HepG2 (cell line): ENCODE measurements around the gene FAM219B. TPM values are rescaled to one million over a fixed set of nuclear protein-coding genes. Genes with fewer than 3 reads are reported as not detected.

Experiments used
- ATRX ChIP-seq: sonication (generic); formaldehyde crosslinking; IDR thresholded peaks from 2 replicates; pipeline ENCODE4 v1.4.0; 2020; ENCODE audit warnings: missing genetic modification reagents, borderline replicate concordance
- FOXC1 ChIP-seq: sonication (generic); formaldehyde crosslinking; IDR thresholded peaks from 2 replicates; pipeline ENCODE4 v1.8.0; 2022; ENCODE audit warnings: mild to moderate bottlenecking, missing genetic modification reagents, borderline replicate concordance
- FOXO1 ChIP-seq: sonication (generic); formaldehyde crosslinking; IDR thresholded peaks from 2 replicates; pipeline ENCODE4 v1.4.0; 2020; ENCODE audit warnings: missing genetic modification reagents
- JUN ChIP-seq: sonication (generic); formaldehyde crosslinking; IDR thresholded peaks from 2 replicates; pipeline ENCODE4 v1.4.0; 2020; ENCODE audit warnings: mild to moderate bottlenecking, missing genetic modification reagents
- KDM6A ChIP-seq: IDR thresholded peaks from 2 replicates; pipeline ENCODE4 v1.6.1; 2016; ENCODE audit warnings: low read depth
- NKX3-1 ChIP-seq: sonication (generic); formaldehyde crosslinking; IDR thresholded peaks from 2 replicates; pipeline ENCODE4 v1.5.0; 2020; ENCODE audit warnings: missing genetic modification reagents
- RAD21 ChIP-seq: fragments of 450-650 bp; formaldehyde crosslinking; IDR thresholded peaks from 2 replicates; pipeline ENCODE4 v1.5.0; 2020; ENCODE audit warnings: mild to moderate bottlenecking
- ZNF383 ChIP-seq: sonication (generic); formaldehyde crosslinking; IDR thresholded peaks from 2 replicates; pipeline ENCODE4 v1.4.0; 2020; ENCODE audit warnings: missing genetic modification reagents, mild to moderate bottlenecking, borderline replicate concordance
- ZNF747 ChIP-seq: sonication (generic); formaldehyde crosslinking; IDR thresholded peaks from 2 replicates; pipeline ENCODE4 v1.8.1; 2023; ENCODE audit warnings: missing genetic modification reagents, mild to moderate bottlenecking, borderline replicate concordance
- ZNF883 ChIP-seq: sonication (generic); formaldehyde crosslinking; IDR thresholded peaks from 2 replicates; pipeline ENCODE4 v1.5.1; 2020; ENCODE audit warnings: mild to moderate bottlenecking, missing genetic modification reagents; ENCODE audit errors: not compliant biosample characterization
- ZZZ3 ChIP-seq: sonication (generic); formaldehyde crosslinking; IDR thresholded peaks from 2 replicates; pipeline ENCODE4 v1.4.0; 2020; ENCODE audit warnings: missing genetic modification reagents, mild to moderate bottlenecking, borderline replicate concordance
- polyA plus RNA-seq, 8 experiments: library from polyadenylated mRNA; depleted of rRNA in 3 of 8; stranded (reverse) in 7 of 8; unstranded in 1 of 8; fragments of >200 nt; fragmentation: Illumina TruSeq in 4 of 8; extraction: Trizol in 4 of 8; gene quantifications; 2 replicates each; pipeline versions ENCODE4 v1.2.1 to v1.2.3, GENCODE V29; 2011 to 2016; ENCODE audit warnings: low read depth in 4 of 8, missing spikeins in 1 of 8, mixed read lengths in 1 of 8; ENCODE audit not compliant: insufficient read depth in 1 of 8
- total RNA-seq, 5 experiments: library from RNA; depleted of rRNA; stranded (reverse); fragments of >200 nt; fragmentation: Illumina TruSeq; extraction: Trizol; gene quantifications; 2 replicates each; pipeline ENCODE4 v1.2.3, GENCODE V29; 2016; ENCODE audit warnings: low read depth in 1 of 5
- TF ChIP-seq, protein P1 (sequence below): sonication (generic); formaldehyde crosslinking; IDR thresholded peaks from 2 replicates; pipeline ENCODE4 v1.4.0; 2020; ENCODE audit warnings: mild to moderate bottlenecking, missing genetic modification reagents
- TF ChIP-seq, protein P2 (sequence below): sonication (generic); formaldehyde crosslinking; IDR thresholded peaks from 2 replicates; pipeline ENCODE4 v1.5.0; 2020; ENCODE audit warnings: mild to moderate bottlenecking, missing genetic modification reagents, borderline replicate concordance
- TF ChIP-seq, protein P3 (sequence below): sonication (generic); formaldehyde crosslinking; IDR thresholded peaks from 2 replicates; pipeline ENCODE4 v1.4.0; 2020; ENCODE audit warnings: missing genetic modification reagents
- TF ChIP-seq, protein P4 (sequence below): IDR thresholded peaks from 2 replicates; pipeline ENCODE4 v1.6.1; 2012; ENCODE audit warnings: low read depth, low read length, improper control_type of control experiment
- TF ChIP-seq, protein P5 (sequence below): sonication (generic); formaldehyde crosslinking; IDR thresholded peaks from 2 replicates; pipeline ENCODE4 v1.5.1; 2020; ENCODE audit warnings: missing genetic modification reagents, mild to moderate bottlenecking, borderline replicate concordance

Gene FAM219B
- total and polyA plus RNA-seq, 2 of the 13 experiments (the other 11 are each of a cell fraction or from before 2014, with no cell fraction given) = 36.6 to 50.2 TPM

DNA sequence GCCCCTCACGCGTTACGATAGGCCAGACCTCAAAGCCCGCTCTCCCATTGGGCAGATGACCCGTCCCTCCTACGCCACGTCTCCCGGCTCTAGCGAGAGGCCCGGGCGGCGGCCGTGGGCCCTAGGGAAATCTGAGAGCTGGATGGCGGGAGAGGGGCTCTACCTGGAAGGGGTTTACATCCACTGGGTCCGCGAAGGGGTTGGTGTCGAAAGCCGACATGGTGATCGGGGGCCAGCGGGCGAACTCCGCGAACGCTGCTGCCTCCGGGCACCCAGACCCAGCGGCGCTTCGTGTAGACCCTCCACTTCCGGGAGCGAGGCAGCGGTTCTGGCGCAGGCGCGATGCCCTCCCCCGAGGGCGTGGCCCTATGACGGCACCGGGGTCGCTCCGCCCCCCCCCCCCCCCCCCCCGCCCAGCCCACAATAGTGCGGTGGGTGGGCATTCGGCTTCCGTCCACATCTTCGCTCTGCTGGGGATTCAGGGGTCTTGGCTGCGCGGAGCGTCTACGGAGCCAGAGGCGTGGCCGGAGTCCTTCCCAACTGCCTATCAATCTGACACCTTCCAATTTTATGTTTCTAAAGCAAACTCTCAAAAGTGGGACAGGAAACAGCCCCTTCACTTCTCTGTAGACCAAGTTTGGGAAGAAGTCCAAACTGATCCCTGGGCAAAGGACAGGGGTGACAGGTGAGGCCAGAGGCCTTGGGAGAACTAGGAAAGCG is 33.5 kb downstream of the FAM219B start, which contains the start of gene SCAMP2 (continued):
- TF ChIP-seq, protein P1, sequence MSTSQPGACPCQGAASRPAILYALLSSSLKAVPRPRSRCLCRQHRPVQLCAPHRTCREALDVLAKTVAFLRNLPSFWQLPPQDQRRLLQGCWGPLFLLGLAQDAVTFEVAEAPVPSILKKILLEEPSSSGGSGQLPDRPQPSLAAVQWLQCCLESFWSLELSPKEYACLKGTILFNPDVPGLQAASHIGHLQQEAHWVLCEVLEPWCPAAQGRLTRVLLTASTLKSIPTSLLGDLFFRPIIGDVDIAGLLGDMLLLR (CRISPR knock-in tag) = 0 out of 2 replicates have a peak, but pooled peaks have one; percentile 36
- TF ChIP-seq, protein P2, sequence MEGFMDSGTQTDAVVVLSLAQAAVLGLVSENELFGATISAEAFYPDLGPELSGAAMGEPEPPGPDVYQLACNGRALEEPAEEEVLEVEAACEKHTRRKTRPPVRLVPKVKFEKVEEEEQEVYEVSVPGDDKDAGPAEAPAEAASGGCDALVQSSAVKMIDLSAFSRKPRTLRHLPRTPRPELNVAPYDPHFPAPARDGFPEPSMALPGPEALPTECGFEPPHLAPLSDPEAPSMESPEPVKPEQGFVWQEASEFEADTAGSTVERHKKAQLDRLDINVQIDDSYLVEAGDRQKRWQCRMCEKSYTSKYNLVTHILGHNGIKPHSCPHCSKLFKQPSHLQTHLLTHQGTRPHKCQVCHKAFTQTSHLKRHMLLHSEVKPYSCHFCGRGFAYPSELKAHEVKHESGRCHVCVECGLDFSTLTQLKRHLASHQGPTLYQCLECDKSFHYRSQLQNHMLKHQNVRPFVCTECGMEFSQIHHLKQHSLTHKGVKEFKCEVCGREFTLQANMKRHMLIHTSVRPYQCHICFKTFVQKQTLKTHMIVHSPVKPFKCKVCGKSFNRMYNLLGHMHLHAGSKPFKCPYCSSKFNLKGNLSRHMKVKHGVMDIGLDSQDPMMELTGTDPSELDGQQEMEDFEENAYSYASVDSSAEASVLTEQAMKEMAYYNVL = no peak
- TF ChIP-seq, protein P3, sequence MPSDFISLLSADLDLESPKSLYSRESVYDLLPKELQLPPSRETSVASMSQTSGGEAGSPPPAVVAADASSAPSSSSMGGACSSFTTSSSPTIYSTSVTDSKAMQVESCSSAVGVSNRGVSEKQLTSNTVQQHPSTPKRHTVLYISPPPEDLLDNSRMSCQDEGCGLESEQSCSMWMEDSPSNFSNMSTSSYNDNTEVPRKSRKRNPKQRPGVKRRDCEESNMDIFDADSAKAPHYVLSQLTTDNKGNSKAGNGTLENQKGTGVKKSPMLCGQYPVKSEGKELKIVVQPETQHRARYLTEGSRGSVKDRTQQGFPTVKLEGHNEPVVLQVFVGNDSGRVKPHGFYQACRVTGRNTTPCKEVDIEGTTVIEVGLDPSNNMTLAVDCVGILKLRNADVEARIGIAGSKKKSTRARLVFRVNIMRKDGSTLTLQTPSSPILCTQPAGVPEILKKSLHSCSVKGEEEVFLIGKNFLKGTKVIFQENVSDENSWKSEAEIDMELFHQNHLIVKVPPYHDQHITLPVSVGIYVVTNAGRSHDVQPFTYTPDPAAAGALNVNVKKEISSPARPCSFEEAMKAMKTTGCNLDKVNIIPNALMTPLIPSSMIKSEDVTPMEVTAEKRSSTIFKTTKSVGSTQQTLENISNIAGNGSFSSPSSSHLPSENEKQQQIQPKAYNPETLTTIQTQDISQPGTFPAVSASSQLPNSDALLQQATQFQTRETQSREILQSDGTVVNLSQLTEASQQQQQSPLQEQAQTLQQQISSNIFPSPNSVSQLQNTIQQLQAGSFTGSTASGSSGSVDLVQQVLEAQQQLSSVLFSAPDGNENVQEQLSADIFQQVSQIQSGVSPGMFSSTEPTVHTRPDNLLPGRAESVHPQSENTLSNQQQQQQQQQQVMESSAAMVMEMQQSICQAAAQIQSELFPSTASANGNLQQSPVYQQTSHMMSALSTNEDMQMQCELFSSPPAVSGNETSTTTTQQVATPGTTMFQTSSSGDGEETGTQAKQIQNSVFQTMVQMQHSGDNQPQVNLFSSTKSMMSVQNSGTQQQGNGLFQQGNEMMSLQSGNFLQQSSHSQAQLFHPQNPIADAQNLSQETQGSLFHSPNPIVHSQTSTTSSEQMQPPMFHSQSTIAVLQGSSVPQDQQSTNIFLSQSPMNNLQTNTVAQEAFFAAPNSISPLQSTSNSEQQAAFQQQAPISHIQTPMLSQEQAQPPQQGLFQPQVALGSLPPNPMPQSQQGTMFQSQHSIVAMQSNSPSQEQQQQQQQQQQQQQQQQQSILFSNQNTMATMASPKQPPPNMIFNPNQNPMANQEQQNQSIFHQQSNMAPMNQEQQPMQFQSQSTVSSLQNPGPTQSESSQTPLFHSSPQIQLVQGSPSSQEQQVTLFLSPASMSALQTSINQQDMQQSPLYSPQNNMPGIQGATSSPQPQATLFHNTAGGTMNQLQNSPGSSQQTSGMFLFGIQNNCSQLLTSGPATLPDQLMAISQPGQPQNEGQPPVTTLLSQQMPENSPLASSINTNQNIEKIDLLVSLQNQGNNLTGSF = 0 out of 2 replicates have a peak, but pooled peaks have one; percentile 47
- TF ChIP-seq ZNF383 (CRISPR knock-in tag) = no peak
- no peak for TF ChIP-seq KDM6A (CRISPR knock-in tag)
- TF ChIP-seq FOXO1 (CRISPR knock-in tag) = 0 out of 2 replicates have a peak, but pooled peaks have one; percentile 5
- no peak; the same call in 1 of the 2 replicates for TF ChIP-seq ZNF747 (CRISPR knock-in tag)
- TF ChIP-seq, protein P4, sequence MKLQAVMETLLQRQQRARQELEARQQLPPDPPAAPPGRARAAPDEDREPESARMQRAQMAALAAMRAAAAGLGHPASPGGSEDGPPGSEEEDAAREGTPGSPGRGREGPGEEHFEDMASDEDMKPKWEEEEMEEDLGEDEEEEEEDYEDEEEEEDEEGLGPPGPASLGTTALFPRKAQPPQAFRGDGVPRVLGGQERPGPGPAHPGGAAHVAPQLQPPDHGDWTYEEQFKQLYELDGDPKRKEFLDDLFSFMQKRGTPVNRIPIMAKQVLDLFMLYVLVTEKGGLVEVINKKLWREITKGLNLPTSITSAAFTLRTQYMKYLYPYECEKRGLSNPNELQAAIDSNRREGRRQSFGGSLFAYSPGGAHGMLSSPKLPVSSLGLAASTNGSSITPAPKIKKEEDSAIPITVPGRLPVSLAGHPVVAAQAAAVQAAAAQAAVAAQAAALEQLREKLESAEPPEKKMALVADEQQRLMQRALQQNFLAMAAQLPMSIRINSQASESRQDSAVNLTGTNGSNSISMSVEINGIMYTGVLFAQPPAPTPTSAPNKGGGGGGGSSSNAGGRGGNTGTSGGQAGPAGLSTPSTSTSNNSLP = no peak
- TF ChIP-seq, protein P5, sequence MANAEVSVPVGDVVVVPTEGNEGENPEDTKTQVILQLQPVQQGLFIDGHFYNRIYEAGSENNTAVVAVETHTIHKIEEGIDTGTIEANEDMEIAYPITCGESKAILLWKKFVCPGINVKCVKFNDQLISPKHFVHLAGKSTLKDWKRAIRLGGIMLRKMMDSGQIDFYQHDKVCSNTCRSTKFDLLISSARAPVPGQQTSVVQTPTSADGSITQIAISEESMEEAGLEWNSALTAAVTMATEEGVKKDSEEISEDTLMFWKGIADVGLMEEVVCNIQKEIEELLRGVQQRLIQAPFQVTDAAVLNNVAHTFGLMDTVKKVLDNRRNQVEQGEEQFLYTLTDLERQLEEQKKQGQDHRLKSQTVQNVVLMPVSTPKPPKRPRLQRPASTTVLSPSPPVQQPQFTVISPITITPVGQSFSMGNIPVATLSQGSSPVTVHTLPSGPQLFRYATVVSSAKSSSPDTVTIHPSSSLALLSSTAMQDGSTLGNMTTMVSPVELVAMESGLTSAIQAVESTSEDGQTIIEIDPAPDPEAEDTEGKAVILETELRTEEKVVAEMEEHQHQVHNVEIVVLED (CRISPR knock-in tag) = peak; percentile 76; the same call in 1 of the 2 replicates
- TF ChIP-seq ATRX = no peak
- peak; percentile 38; the same call in 1 of the 2 replicates for TF ChIP-seq ZZZ3
- peak; percentile 46; the same call in 1 of the 2 replicates for TF ChIP-seq NKX3-1
- 0 out of 2 replicates have a peak, but pooled peaks have one; percentile 53 for TF ChIP-seq JUN
- TF ChIP-seq FOXC1 (CRISPR knock-in tag) = 0 out of 2 replicates have a peak, but pooled peaks have one; percentile 74
- peak; percentile 42 for TF ChIP-seq ZNF883 (CRISPR knock-in tag)
- peak; percentile 27; the same call in 1 of the 2 replicates for TF ChIP-seq RAD21
